GM18526 (cell line): ENCODE results near the gene PLEKHA6.

Experiments used
- POLR2A ChIP-seq: IDR thresholded peaks from 3 replicates; pipeline ENCODE4 v1.6.1; 2011; ENCODE audit not compliant: insufficient read length; ENCODE audit errors: extremely low read depth

Gene PLEKHA6

GRCh38 chr1:204349602-204350001 lies 10.1 kb downstream of the PLEKHA6 start:
- no peak for TF ChIP-seq POLR2A

GRCh38 chr1:204348722-204349121 lies 11.0 kb downstream of the PLEKHA6 start:
- no peak for TF ChIP-seq POLR2A

DNA sequence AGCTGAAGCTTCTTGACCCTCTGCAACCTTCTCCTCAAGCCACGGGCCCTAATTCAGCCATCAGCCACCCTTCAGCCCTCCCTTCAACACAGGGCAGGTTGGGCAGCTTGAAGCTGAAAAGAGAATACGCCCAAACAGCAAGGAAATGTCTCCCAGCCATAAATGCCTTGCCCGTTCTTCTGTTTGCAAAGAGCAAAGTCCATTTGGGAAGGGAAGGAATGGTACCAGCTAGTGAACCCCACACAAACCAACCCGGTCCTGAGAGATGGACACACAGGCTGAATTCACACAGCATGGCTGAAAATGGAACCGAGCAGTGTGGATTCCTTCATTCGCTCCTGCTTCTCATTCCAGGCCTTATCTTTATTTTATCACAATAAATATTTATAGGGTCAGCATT lies 11.5 kb downstream of the PLEKHA6 start:
- no peak for TF ChIP-seq POLR2A

DNA sequence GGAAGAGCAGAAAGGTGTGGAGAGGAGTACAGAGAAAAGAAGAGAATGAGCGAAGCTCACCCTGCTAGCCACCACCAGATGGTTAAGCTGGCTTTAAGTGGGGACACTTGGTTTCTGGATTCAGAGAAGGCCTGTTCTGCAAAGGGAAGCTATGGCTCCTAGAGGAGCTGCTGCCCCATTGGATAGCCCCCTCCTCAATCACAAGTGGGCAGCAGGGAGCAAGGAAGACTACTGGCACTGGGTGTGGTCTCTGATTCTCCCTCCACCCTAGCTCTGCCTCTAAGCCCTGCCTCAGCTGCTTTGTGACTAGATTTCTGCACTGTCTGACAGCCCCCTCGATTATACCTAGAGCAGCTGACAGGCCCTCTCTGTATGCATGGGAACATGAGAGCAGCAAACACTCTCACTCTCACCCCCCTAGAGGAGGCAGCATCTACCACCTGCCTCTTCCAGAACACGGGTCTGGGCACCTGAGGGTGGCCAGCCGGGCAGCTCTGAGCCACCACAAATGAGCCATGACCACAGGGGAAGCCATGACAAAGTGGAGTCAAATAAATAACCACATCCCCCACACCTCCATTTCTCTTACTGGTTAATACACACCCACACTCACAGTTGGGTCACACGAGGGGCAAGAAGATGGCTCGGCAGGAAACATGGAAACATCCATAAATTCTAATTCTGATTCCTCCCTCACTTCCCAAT lies 13.6 kb downstream of the PLEKHA6 start:
- no peak for TF ChIP-seq POLR2A

- no peak for TF ChIP-seq POLR2A
Observed at GRCh38 chr1:204345438-204345841, 14.3 kb downstream of the PLEKHA6 start.

DNA sequence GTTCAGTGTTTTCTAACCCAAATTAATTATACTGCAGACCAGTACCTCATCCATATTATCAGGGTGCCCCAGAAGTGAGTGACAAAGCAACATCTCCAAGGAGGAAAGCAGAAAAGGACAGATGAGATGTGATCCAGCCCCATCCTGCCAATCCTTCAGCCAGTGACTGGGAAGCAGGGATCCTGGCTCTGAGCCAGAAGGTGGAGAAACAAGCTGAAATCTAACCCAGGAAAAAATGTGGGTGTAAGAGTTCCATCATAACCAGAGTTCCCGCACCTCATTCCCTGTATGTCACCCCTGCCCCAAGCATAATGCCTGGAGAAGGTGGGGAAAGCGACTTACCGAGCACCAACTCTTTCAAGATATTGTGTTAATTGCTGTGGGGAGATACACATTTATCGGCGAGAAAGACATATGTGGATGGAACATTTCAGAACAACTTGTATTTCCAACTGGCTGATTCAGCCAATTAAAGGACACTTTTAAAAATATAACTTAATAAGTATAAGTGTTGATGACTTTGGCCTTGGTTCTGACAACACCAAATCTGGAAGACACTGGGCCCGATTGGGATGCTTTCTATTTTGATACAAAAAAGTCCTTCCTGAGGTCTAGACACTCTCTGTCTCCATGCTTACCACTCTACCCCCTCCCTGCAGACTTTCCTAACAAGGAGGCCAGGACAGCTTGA lies 14.9 kb downstream of the PLEKHA6 start:
- TF ChIP-seq POLR2A = no peak

DNA sequence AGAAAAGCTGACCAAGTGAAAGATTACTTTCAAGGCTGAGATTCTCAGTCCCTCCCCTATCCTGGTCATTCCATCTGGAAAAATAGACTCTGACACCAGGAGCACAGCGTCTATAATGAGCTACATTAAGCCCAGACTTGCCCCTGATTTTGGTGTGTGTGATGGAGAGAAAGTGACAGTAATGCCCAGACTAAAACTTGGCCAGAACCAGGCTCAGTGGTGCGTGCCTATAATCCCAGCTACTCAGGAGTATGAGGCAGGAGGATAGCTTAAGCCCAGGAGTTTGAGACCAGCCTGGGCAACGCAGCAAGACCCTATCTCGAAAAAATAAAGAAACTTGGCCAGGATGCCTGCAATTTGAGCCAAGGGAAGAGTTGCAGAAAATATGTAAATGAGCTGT lies 15.9 kb downstream of the PLEKHA6 start:
- no peak for TF ChIP-seq POLR2A

GRCh38 chr1:204343247-204343646 lies 16.5 kb downstream of the PLEKHA6 start:
- TF ChIP-seq POLR2A = no peak

- no peak for TF ChIP-seq POLR2A
Observed at GRCh38 chr1:204342310-204342709, 17.4 kb downstream of the PLEKHA6 start.

- no peak for TF ChIP-seq POLR2A
Observed at GRCh38 chr1:204341380-204341779, 18.3 kb downstream of the PLEKHA6 start.

- TF ChIP-seq POLR2A = no peak
Observed at GRCh38 chr1:204340081-204340889, 19.4 kb downstream of the PLEKHA6 start.

- no peak for TF ChIP-seq POLR2A
Observed at GRCh38 chr1:204339541-204339940, 20.2 kb downstream of the PLEKHA6 start.

GRCh38 chr1:204338997-204339396 lies 20.7 kb downstream of the PLEKHA6 start:
- TF ChIP-seq POLR2A = no peak

- no peak for TF ChIP-seq POLR2A
Observed at GRCh38 chr1:204338360-204338759, 21.4 kb downstream of the PLEKHA6 start.

DNA sequence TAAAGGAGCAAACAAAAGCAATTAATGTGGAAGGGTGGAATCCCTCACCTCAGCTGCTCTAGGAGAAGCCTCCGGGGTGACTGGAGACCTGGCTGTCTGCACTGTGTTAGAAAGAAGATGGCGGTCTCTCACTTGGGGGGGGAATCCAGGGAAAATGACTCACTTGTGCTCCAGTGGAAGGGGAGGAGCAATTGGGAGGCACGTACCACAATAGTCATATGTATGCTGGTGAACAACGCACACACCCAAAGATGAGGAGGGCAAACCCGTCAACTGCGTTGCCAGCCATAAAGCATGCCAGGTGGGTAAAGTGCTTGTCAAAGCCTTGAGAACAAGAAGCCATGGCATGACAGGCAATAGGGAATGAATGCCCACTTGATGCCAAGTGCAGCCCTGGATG lies 22.1 kb downstream of the PLEKHA6 start:
- TF ChIP-seq POLR2A = no peak

GRCh38 chr1:204337036-204337429 lies 22.7 kb downstream of the PLEKHA6 start:
- TF ChIP-seq POLR2A = no peak
